ENCODE measurements around the gene LYL1.

Gene LYL1

GRCh38 chr19:13091400-13092157 lies 11.1 kb downstream of the LYL1 start:
- DNase-seq = no peak

- no peak for DNase-seq
These were observed 12.0 kb downstream of the LYL1 start for GRCh38 chr19:13090511-13091231.

- no peak for DNase-seq
These were observed 12.7 kb downstream of the LYL1 start for GRCh38 chr19:13089857-13090507.

- no peak for DNase-seq
These were observed 13.4 kb downstream of the LYL1 start for GRCh38 chr19:13089139-13089856.

- DNase-seq = no peak
These were observed 14.7 kb downstream of the LYL1 start for GRCh38 chr19:13087795-13088537.

- no peak for DNase-seq
These were observed 15.4 kb downstream of the LYL1 start for GRCh38 chr19:13087295-13087694.

GRCh38 chr19:13086341-13086740 lies 16.3 kb downstream of the LYL1 start:
- DNase-seq = no peak

GRCh38 chr19:13085666-13086065 lies 17.0 kb downstream of the LYL1 start:
- DNase-seq = no peak

GRCh38 chr19:13083627-13084026 lies 19.0 kb downstream of the LYL1 start:
- DNase-seq = no peak

- no peak for DNase-seq
These were observed 19.7 kb downstream of the LYL1 start for GRCh38 chr19:13083008-13083404.

- no peak for DNase-seq
These were observed 20.3 kb downstream of the LYL1 start for GRCh38 chr19:13082192-13083007.

GRCh38 chr19:13079542-13079986 lies 23.1 kb downstream of the LYL1 start:
- DNase-seq = no peak

GRCh38 chr19:13078897-13079541 lies 23.6 kb downstream of the LYL1 start:
- peak; percentile 62 for DNase-seq

- no peak for DNase-seq
These were observed 24.3 kb downstream of the LYL1 start for GRCh38 chr19:13078381-13078780.

- peak; percentile 26 for DNase-seq
These were observed 25.4 kb downstream of the LYL1 start for GRCh38 chr19:13077240-13077639.

- no peak for DNase-seq
These were observed 25.9 kb downstream of the LYL1 start for GRCh38 chr19:13076787-13077186.

GRCh38 chr19:13076320-13076719 lies 26.3 kb downstream of the LYL1 start:
- DNase-seq = no peak

- no peak for DNase-seq
These were observed 28.3 kb downstream of the LYL1 start for GRCh38 chr19:13074378-13074777.

- no peak for DNase-seq
These were observed 29.4 kb downstream of the LYL1 start for GRCh38 chr19:13073263-13073662.

- no peak for DNase-seq
These were observed 30.3 kb downstream of the LYL1 start for GRCh38 chr19:13072188-13072908.
